ENCODE data around the gene NCOA1. TPM values are rescaled to one million over a fixed set of nuclear protein-coding genes. Genes with fewer than 3 reads are reported as not detected.

The NCOA1 gene
- total and polyA plus RNA-seq, 10 of the 15 experiments (the other 5 are each of a cell fraction or from before 2014, with no cell fraction given): 1.8 to 35.6 (median 6.1) TPM

DNA sequence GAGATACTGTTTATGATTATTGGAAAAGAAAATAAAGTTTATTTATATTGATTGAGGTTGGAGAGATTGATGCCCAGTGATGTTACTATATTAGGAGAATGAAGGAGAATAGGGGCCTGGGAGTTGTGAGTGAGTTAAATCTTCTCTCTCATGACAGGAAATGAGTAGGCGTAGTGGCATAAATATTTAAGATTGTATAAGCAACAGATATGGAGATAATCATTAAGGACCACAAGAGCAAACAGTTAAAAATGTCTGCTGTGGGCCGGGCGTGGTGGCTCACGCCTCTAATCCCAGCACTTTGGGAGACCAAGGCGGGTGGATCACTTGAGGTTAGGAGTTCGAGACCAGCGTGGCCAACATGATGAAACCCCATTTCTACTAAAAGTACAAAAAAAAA is 239.4 kb downstream of the NCOA1 start (continued):
- TF ChIP-seq ZNF592 (IDR thresholded peaks at IDR 0.05): no peak
- TF ChIP-seq DPF2 (IDR thresholded peaks at IDR 0.05): no peak
- no peak for TF ChIP-seq NR2C2 (IDR thresholded peaks at IDR 0.05; ENCODE audit: borderline replicate concordance, control insufficient read depth, insufficient read length, low read depth)
- TF ChIP-seq RCOR1 (conservative IDR thresholded peaks at IDR 0.05; ENCODE audit: low read depth, low read length): no peak
- TF ChIP-seq, protein P1, sequence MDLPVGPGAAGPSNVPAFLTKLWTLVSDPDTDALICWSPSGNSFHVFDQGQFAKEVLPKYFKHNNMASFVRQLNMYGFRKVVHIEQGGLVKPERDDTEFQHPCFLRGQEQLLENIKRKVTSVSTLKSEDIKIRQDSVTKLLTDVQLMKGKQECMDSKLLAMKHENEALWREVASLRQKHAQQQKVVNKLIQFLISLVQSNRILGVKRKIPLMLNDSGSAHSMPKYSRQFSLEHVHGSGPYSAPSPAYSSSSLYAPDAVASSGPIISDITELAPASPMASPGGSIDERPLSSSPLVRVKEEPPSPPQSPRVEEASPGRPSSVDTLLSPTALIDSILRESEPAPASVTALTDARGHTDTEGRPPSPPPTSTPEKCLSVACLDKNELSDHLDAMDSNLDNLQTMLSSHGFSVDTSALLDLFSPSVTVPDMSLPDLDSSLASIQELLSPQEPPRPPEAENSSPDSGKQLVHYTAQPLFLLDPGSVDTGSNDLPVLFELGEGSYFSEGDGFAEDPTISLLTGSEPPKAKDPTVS (IDR thresholded peaks at IDR 0.05; ENCODE audit: low read depth, low read length): no peak
- TF ChIP-seq PAX8 (IDR thresholded peaks at IDR 0.05): no peak
- TF ChIP-seq MEF2B (IDR thresholded peaks at IDR 0.05; ENCODE audit: partially characterized antibody, poor library complexity, severe bottlenecking): no peak

DNA sequence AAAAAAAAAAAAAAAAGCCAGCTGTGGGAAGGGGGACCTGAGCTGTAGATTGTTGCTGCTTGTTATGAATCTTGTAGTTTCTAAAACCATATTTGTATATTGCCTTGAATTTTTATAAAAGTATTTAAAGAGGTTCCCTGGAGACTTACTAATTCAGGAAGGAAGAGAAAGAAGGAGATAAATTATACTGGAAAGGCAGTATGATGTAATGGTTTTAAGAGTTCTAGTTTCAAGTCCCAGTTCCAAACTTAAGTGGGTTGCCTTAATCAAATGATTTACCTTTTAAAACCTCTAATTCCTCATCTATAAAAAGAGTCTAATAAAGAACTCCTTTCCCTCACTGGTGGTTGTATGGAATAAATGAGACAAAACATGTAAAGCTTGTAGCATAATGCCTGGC is 240.0 kb downstream of the NCOA1 start:
- H4K20me1 ChIP-seq (ENCODE audit: control insufficient read depth, insufficient read depth): no peaks in the 10 kb centered on the region
- H3K4me3 ChIP-seq: no peak overlapping the region
- no peak overlapping the region for H3K27ac ChIP-seq (ENCODE audit: control insufficient read depth, insufficient read depth)
- in situ Hi-C loops (cut with MboI): no loop called here
- ChIA-PET CTCF (no interaction called here), RAD21 (ENCODE audit: unreplicated experiment) (no interaction called here), SMC1A (ENCODE audit: uncharacterized antibody, unreplicated experiment) (interaction anchor here (1.0 kb wide), 1 partner anchor 64 kb away, joined by 3 read pairs; no protein-coding TSS in a partner anchor), POLR2A (interaction anchor here (0.5 to 0.7 kb wide), 2 partner anchors 144 to 714 kb away, joined by 3 to 5 read pairs; no protein-coding TSS in a partner anchor)
- H3K4me2 ChIP-seq (ENCODE audit: control insufficient read depth, insufficient read depth): no peak overlapping the region
- H3K9ac ChIP-seq (ENCODE audit: control insufficient read depth, insufficient read depth, low read length): no peak overlapping the region
- no peaks in the 10 kb centered on the region for H3K27me3 ChIP-seq (replicated peaks in 1 of 2; ENCODE audit: control insufficient read depth in 2 of 2, insufficient read depth in 2 of 2, low read length in 1 of 2)
- H3K36me3 ChIP-seq (ENCODE audit: control insufficient read depth in 2 of 2, insufficient read depth in 2 of 2, low read length in 1 of 2): no peaks in the 10 kb centered on the region
- BruUV-seq (replicated peaks): no TSS peak
- intact Hi-C loops (cut with micrococcal nuclease; ENCODE audit: unreplicated experiment): no loop called here
- no peak for ATAC-seq
- H3K79me2 ChIP-seq (ENCODE audit: control insufficient read depth, insufficient read depth, low read length): no peaks in the 10 kb centered on the region
- no peak for DNase-seq (ENCODE audit: low read depth, low spot score)
- no peak overlapping the region for H2AFZ ChIP-seq (ENCODE audit: control insufficient read depth, low read depth, low read length)
- FAIRE-seq: no peak
- H3K9me3 ChIP-seq (replicated peaks; ENCODE audit: control insufficient read depth, insufficient read depth, low read length): no peaks in the 10 kb centered on the region
- no peaks in the 10 kb centered on the region for H3K4me1 ChIP-seq (ENCODE audit: control insufficient read depth, insufficient read depth, low read length)
- TF ChIP-seq YBX1 (IDR thresholded peaks at IDR 0.05): no peak
- TF ChIP-seq NRF1 (conservative IDR thresholded peaks at IDR 0.05; ENCODE audit: low read depth, low read length): no peak
- no peak for TF ChIP-seq SREBF1 (IDR thresholded peaks at IDR 0.05; ENCODE audit: low read length)
- TF ChIP-seq EP300 (IDR thresholded peaks at IDR 0.05; ENCODE audit: borderline replicate concordance in 1 of 2, control insufficient read depth in 1 of 2, low read depth in 2 of 2, low read length in 2 of 2): no peak
- no peak for TF ChIP-seq E2F8 (IDR thresholded peaks at IDR 0.05; ENCODE audit: low read depth, partially characterized antibody)
- TF ChIP-seq SUZ12 (IDR thresholded peaks at IDR 0.05; ENCODE audit: unreplicated experiment): no peak
- TF ChIP-seq NR2F1 (conservative IDR thresholded peaks at IDR 0.05): no peak
- no peak for TF ChIP-seq BRCA1 (IDR thresholded peaks at IDR 0.05; ENCODE audit: low read depth, low read length)
- TF ChIP-seq HDAC2 (IDR thresholded peaks at IDR 0.05): no peak
- no peak for TF ChIP-seq CBX3 (IDR thresholded peaks at IDR 0.05; ENCODE audit: borderline replicate concordance, low read depth)

Measured in GM12878 (cell line).